ENCODE data around the gene SLC27A5. TPM values are rescaled to one million over a fixed set of nuclear protein-coding genes. Genes with fewer than 3 reads are reported as not detected.
A peak's percentile ranks its signal among the peaks of the same experiment; 100 is the strongest.
"Not testable (repeated sequence)": the region's sequence is repeated elsewhere in the genome, so short reads cannot be mapped to it uniquely, and the experiment has no call there.

SLC27A5 gene
- total RNA-seq, 2 donors from 2014 or later = 7.1 to 8.5 TPM

GRCh38 chr19:58544591-58545285 is 32.9 kb upstream of the SLC27A5 start:
- DNase-seq (ENCODE audit: low spot score) (no peak), ATAC-seq (ENCODE audit: insufficient number of reproducible peaks, low FRiP score, low read depth) (peak; percentile 21)
- Histone ChIP-seq H3K4me1 (ENCODE audit: control insufficient read depth in 1 of 2, low read depth in 2 of 2) (peaks cover 20 to 21% of the 10 kb centered on the region in 2 donors), H3K9me3 (no peaks in the 10 kb centered on the region), H3K4me3 (peak overlapping the region; percentile 84), H3K27me3 (replicated peaks; ENCODE audit: insufficient read depth) (no peaks in the 10 kb centered on the region), H3K36me3 (peaks cover 27% of the 10 kb centered on the region), H3K27ac (peak overlapping the region; percentile 95 to 96)
- no peak for TF ChIP-seq CTCF (IDR thresholded peaks at IDR 0.05)

GRCh38 chr19:58543826-58544590 is 32.2 kb upstream of the SLC27A5 start, which contains the start of gene TRIM28:
Gene TRIM28, plus strand, starts transcription at chr19:58544064. Its CDS starts 694 bp downstream, at chr19:58544758.
- Histone ChIP-seq H3K27me3 (replicated peaks; ENCODE audit: insufficient read depth) (no peaks in the 10 kb centered on the region), H3K4me1 (ENCODE audit: control insufficient read depth in 1 of 2, low read depth in 2 of 2) (peaks cover 20 to 21% of the 10 kb centered on the region in 2 donors), H3K4me3 (peak within 1 kb of the TSS; percentile 84), H3K9me3 (no peaks in the 10 kb centered on the region), H3K36me3 (peaks cover 20% of the 10 kb centered on the region), H3K27ac (peak within 1 kb of the TSS; percentile 95 to 96)
- peak; percentile 92 for DNase-seq (ENCODE audit: low spot score)
- no peak for TF ChIP-seq CTCF (IDR thresholded peaks at IDR 0.05)
- peak; percentile 99 for ATAC-seq (ENCODE audit: insufficient number of reproducible peaks, low FRiP score, low read depth)

DNA sequence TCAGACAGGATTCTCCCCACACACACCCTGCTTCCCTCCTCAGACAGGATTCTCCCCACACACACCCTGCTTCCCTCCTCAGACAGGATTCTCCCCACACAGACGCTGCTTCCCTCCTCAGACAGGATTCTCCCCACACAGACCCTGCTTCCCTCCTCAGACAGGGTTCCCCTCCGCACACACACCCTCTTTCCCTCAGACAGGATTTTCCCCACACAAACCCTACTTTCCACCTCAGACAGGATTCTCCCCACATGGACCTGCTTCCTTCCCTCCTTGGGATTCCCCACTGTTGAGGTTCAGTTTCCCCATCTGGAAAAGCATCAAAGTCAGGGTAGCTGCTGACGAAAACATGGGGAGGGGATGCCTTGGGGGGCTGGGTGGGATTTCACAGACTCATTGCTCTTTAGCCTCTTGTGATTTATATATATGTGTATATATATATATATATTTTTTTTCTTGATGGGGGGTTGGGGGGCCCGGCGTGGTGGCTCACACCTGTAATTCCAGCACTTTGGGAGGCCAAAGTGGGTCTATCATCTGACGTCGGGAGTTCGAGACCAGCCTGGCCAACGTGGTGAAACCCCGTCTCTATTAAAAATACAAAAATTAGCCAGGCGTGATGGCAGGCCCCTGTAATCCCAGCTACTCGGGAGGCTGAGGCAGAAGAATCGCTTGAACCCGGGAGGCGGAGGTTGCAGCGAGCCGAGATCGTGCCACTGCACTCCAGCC is 31.0 kb upstream of the SLC27A5 start:
- not testable (repeated sequence) for H3K27me3 ChIP-seq (replicated peaks; ENCODE audit: insufficient read depth); ATAC-seq (ENCODE audit: insufficient number of reproducible peaks, low FRiP score, low read depth); H3K36me3 ChIP-seq; DNase-seq (ENCODE audit: low spot score); H3K9me3 ChIP-seq
- Histone ChIP-seq H3K4me3 (peak overlapping the region; percentile 84), H3K27ac (peak overlapping the region; percentile 95 to 96), H3K4me1 (ENCODE audit: control insufficient read depth in 1 of 2, low read depth in 2 of 2) (peaks cover 21 to 25% of the 10 kb centered on the region in 2 donors)

- not testable (repeated sequence) for ATAC-seq (ENCODE audit: insufficient number of reproducible peaks, low FRiP score, low read depth); H3K9me3 ChIP-seq; DNase-seq (ENCODE audit: low spot score); H3K4me1 ChIP-seq (ENCODE audit: control insufficient read depth in 1 of 2, low read depth in 2 of 2); H3K4me3 ChIP-seq; H3K36me3 ChIP-seq; H3K27ac ChIP-seq; H3K27me3 ChIP-seq (replicated peaks; ENCODE audit: insufficient read depth)
Observed at GRCh38 chr19:58539169-58539559, 27.4 kb upstream of the SLC27A5 start.

DNA sequence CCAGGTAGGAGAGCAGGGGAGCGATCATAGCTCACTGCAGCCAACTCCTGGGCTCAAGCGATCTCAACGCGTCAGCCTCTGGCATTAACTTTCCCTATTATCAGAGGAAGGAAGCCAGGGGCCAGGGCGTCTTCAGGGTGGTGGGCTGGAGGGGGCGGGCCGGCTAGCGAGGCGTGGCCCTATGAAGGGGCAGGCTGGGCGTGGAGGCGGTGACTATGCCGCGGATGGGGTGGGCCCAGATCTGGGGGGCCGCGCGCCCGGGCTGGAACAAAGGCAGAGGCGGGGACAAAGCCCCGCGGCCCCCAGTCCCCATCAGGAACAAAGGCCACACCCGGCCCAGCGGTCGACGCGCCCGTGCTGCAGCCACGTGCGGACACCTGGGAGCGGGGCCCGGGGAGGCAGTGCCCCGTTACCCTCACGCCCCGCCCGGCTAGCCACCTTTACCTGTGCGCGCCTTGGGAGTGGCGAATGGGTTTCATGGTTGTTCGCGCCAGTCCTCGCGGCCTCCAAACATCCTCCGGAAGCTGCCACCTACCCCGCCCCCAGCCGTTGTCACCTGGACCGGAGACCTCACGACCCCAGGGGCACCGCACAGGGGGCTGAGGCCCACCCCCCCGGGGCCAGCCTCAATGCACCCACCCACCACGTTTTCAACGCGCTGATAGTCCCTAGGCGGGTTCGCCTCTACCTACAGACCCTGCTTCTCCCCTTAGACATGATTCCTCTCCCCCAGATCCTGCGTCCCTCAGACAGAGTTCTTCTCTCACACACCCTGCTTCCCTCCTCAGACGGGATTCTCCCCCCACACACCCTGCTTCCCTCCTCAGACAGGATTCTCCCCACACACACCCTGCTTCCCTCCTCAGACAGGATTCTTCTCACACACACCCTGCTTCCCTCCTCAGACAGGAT is 26.7 kb upstream of the SLC27A5 start:
- H3K4me3 ChIP-seq = peak overlapping the region; percentile 60
- no peaks in the 10 kb centered on the region for H3K36me3 ChIP-seq
- DNase-seq (ENCODE audit: low spot score) = no peak
- H3K27me3 ChIP-seq (replicated peaks; ENCODE audit: insufficient read depth) = no peaks in the 10 kb centered on the region
- TF ChIP-seq CTCF (IDR thresholded peaks at IDR 0.05) = no peak
- H3K9me3 ChIP-seq = no peaks in the 10 kb centered on the region
- no peak for ATAC-seq (ENCODE audit: insufficient number of reproducible peaks, low FRiP score, low read depth)
- peaks cover 5% of the 10 kb centered on the region in 2 donors for H3K4me1 ChIP-seq (ENCODE audit: control insufficient read depth in 1 of 2, low read depth in 2 of 2)
- H3K27ac ChIP-seq = no peak overlapping the region

Data from thoracic aorta (tissue), 2 donors.